CD4-positive, alpha-beta memory T cell (primary cell): Measurements from ENCODE around the gene DHRS3. TPM values are rescaled to one million over a fixed set of nuclear protein-coding genes. Genes with fewer than 3 reads are reported as not detected.

Experiments used
- CTCF ChIA-PET: fragments of 350-600 bp; sonication (Branson Sonifier 250); formaldehyde crosslinking; loops from one replicate; lab custom pipeline; 2021; ENCODE audit warnings: inconsistent platforms; ENCODE audit not compliant: partially characterized antibody; lab: Charles Lee
- POLR2A ChIA-PET: fragments of 350-600 bp; sonication (Branson Sonifier 250); formaldehyde crosslinking; loops from one replicate; lab custom pipeline; 2021; ENCODE audit not compliant: partially characterized antibody; lab: Charles Lee
- DNase-seq, 5 donors: peaks; one replicate each; pipeline versions ENCODE4 v3.0.0 to v3.0.0-alpha.2; 2020 to 2022; ENCODE audit warnings: mixed read lengths in 1 of 5
- H3K27ac ChIP-seq: one replicate; pipeline ENCODE4 v1.7.0; 2013; ENCODE audit warnings: low read depth, low read length
- H3K27me3 ChIP-seq: 2 replicates; pipeline ENCODE4 v1.7.0; 2013; ENCODE audit warnings: mild to moderate bottlenecking, low read length, moderate library complexity; ENCODE audit not compliant: insufficient read depth
- H3K36me3 ChIP-seq: 2 replicates; pipeline ENCODE4 v1.7.0; 2013; ENCODE audit warnings: mild to moderate bottlenecking, low read length, moderate library complexity; ENCODE audit not compliant: insufficient read depth
- H3K4me1 ChIP-seq: 2 replicates; pipeline ENCODE4 v1.7.0; 2013; ENCODE audit warnings: mild to moderate bottlenecking, low read length, moderate library complexity; ENCODE audit not compliant: insufficient read depth
- H3K4me3 ChIP-seq, 2 donors: one replicate each; pipeline ENCODE4 v1.7.0; 2013; ENCODE audit warnings: low read length in 2 of 2, mild to moderate bottlenecking in 1 of 2
- H3K9me3 ChIP-seq, 2 donors: one replicate each; pipeline ENCODE4 v1.7.0; 2013; ENCODE audit warnings: low read length in 2 of 2, control low read depth in 1 of 2; ENCODE audit not compliant: control insufficient read depth in 1 of 2
- H3K27ac Mint-ChIP-seq, 7 donors: one replicate each; pipeline ENCODE4 v1.8.0; 2020 to 2021; ENCODE audit warnings: mixed read lengths in 7 of 7, mild to moderate bottlenecking in 6 of 7, inconsistent platforms in 3 of 7, moderate library complexity in 3 of 7
- H3K27me3 Mint-ChIP-seq, 2 donors: one replicate each; pipeline ENCODE4 v1.8.0; 2020 to 2021; ENCODE audit warnings: mixed read lengths in 2 of 2
- H3K36me3 Mint-ChIP-seq, 2 donors: one replicate each; pipeline ENCODE4 v1.8.0; 2020 to 2021; ENCODE audit warnings: mixed read lengths in 2 of 2, inconsistent platforms in 1 of 2, mild to moderate bottlenecking in 1 of 2
- H3K4me1 Mint-ChIP-seq, 4 donors: one replicate each; pipeline ENCODE4 v1.8.0; 2020 to 2021; ENCODE audit warnings: mixed read lengths in 4 of 4, mild to moderate bottlenecking in 1 of 4
- H3K4me3 Mint-ChIP-seq, 8 donors: one replicate each; pipeline ENCODE4 v1.8.0; 2020 to 2021; ENCODE audit warnings: mixed read lengths in 8 of 8, mild to moderate bottlenecking in 7 of 8, moderate library complexity in 6 of 8, inconsistent platforms in 3 of 8
- H3K9me3 Mint-ChIP-seq, 8 donors: one replicate each; pipeline ENCODE4 v1.8.0; 2020 to 2021; ENCODE audit warnings: mixed read lengths in 8 of 8, mild to moderate bottlenecking in 5 of 8, inconsistent platforms in 3 of 8, moderate library complexity in 1 of 8
- intact Hi-C: fragments of 100-400 bp; cut with micrococcal nuclease; formaldehyde crosslinking; loops from one replicate; pipeline ENCODE4 v1.15.1; 2023
- polyA plus RNA-seq, 2 donors: library from polyadenylated mRNA; unstranded; fragments of 300-500 nt; fragmentation: Illumina TruSeq; gene quantifications; one replicate each; pipeline ENCODE4 v1.2.3, GENCODE V29; 2021
- total RNA-seq, 2 experiments: library from RNA; stranded (reverse); gene quantifications; one replicate each; pipeline ENCODE4 v1.2.3, GENCODE V29; 2021

The DHRS3 gene
- total and polyA plus RNA-seq, 4 experiments from 2014 or later, result 30.1 to 91.8 (median 64.0) TPM

DNA sequence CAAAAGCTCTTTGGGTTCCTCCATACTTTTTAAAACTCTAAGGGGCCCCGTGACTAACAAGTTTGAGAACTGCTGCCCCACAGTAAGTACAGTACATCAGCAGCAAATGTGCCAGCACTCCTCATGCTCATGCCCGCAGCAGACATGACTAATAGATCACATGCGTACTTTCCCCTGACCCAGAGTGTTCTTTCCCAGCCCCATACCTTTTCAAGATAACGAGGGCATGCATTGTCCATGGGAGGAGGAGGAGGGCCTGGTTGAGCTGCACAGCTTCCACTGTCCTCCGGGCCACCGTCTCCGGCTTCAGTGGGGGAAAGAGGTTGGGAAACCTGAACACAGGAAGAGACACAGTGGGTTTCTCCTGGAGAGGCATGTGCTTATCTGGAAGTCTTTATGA, 45.5 kb downstream of the DHRS3 start:
- H3K36me3 ChIP-seq, result peaks cover 15% of the 10 kb centered on the region
- no peak for DNase-seq
- no peak overlapping the region for H3K4me3 Mint-ChIP-seq
- H3K27ac Mint-ChIP-seq, result peak overlapping the region in 2 of 7 donors; percentile 46 to 57
- peaks cover 14 to 59% of the 10 kb centered on the region in 2 donors for H3K36me3 Mint-ChIP-seq
- peaks cover 0 to 3% (median 0%) of the 10 kb centered on the region in 4 donors for H3K4me1 Mint-ChIP-seq
- no peaks in the 10 kb centered on the region for H3K9me3 ChIP-seq
- CTCF ChIA-PET, result interaction anchor here (1.4 kb wide), 1 partner anchor 165 kb away, joined by 5 read pairs; no protein-coding TSS in a partner anchor
- POLR2A ChIA-PET, result no interaction called here
- no peaks in the 10 kb centered on the region for H3K27me3 Mint-ChIP-seq
- H3K9me3 Mint-ChIP-seq, result no peaks in the 10 kb centered on the region
- H3K27me3 ChIP-seq, result no peaks in the 10 kb centered on the region
- H3K4me3 ChIP-seq, result no peak overlapping the region
- no peaks in the 10 kb centered on the region for H3K4me1 ChIP-seq
- no peak overlapping the region for H3K27ac ChIP-seq
- intact Hi-C loops, result no loop called here

- Histone ChIP-seq H3K4me3 (no peak overlapping the region), H3K27me3 (no peaks in the 10 kb centered on the region), H3K9me3 (no peaks in the 10 kb centered on the region), H3K36me3 (peaks cover 21% of the 10 kb centered on the region), H3K27ac (no peak overlapping the region), H3K4me1 (no peaks in the 10 kb centered on the region)
- Mint-ChIP-seq H3K36me3 (peaks cover 16 to 62% of the 10 kb centered on the region in 2 donors), H3K27me3 (no peaks in the 10 kb centered on the region), H3K9me3 (peaks cover 0 to 5% (median 0%) of the 10 kb centered on the region in 8 donors), H3K4me3 (no peak overlapping the region), H3K4me1 (no peaks in the 10 kb centered on the region), H3K27ac (peak overlapping the region in 5 of 7 donors; percentile 16 to 70 (median 64))
- POLR2A ChIA-PET, result no interaction called here
- intact Hi-C loops, result no loop called here
- no peak for DNase-seq
- CTCF ChIA-PET, result no interaction called here
Measured at GRCh38 chr1:12570291-12570690, 47.7 kb downstream of the DHRS3 start.

DNA sequence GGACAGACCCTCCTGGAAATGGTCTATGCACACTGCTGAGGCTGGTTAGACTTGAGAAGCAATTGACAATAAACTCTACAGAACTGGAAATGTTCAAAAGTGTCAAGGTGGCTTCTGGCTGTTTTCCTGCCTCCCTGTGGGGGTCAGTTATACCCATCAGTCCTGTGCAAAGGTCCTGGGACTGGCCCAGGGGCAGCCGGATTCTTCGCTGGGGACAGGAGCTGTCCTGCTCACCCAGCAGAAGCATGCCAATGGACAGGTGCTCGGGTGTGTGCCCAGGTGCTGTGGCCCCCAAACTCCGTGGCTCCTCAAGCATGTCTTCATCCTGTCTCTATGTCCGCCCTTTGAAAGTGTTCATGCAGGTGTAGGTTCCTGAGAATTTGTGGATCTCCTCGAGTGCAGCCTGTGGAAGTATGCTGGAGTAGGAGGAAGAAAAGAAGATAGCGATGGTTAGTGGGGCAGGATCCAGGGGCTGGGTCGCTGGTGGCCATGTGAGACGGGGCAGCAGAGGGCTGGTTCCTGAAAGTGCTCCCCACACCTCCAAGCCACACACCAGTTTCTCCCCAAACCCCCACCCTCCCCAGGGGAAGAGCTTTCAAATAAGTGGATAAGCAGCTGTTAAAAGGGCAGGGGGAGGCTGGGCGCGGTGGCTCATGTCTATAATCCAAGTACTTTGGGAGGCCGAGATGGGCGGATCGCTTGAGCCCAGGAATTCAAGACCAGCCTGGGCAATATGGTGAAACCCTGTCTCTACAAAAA, 49.8 kb downstream of the DHRS3 start:
- H3K27me3 ChIP-seq, result no peaks in the 10 kb centered on the region
- peaks cover 22 to 53% of the 10 kb centered on the region in 2 donors for H3K36me3 Mint-ChIP-seq
- H3K27ac Mint-ChIP-seq, result peak overlapping the region in 3 of 7 donors; percentile 32 to 64 (median 48)
- no peak for DNase-seq
- H3K27ac ChIP-seq, result no peak overlapping the region
- intact Hi-C loops, result no loop called here
- no peaks in the 10 kb centered on the region for H3K4me1 Mint-ChIP-seq
- no peak overlapping the region for H3K4me3 ChIP-seq
- H3K9me3 ChIP-seq, result peaks cover 7% of the 10 kb centered on the region in 2 donors
- H3K27me3 Mint-ChIP-seq, result no peaks in the 10 kb centered on the region
- ChIA-PET POLR2A (no interaction called here), CTCF (no interaction called here)
- peaks cover 0 to 25% (median 13%) of the 10 kb centered on the region in 8 donors for H3K9me3 Mint-ChIP-seq
- H3K4me1 ChIP-seq, result no peaks in the 10 kb centered on the region
- H3K4me3 Mint-ChIP-seq, result no peak overlapping the region
- H3K36me3 ChIP-seq, result peaks cover 13% of the 10 kb centered on the region

DNA sequence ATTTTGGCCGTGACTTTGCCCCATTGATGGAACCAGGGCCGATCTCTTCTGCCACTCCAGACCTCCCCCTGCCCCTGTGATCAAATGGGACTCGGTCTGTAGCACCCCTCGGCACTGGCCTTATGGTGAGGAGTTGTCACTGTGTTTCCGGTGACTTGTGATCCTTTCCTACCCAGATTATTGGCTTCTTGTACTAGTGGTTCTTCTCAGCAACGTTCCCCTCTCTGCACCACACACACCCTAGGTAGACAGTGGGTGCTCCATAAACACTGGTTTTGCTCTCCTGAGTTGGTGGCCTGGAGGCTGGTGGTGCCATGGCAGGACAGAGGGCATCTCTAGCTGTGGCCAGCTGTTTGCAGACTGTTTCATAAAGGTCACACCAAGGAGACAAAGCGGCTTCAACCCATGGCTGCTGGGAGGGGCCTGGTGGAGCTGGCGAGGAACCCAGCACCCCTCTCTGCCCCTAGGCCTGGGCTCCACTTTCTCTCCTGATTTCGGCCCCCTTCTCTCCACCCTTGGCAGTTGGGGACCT, 50.7 kb downstream of the DHRS3 start:
- Mint-ChIP-seq H3K27me3 (no peaks in the 10 kb centered on the region), H3K36me3 (peaks cover 27 to 52% of the 10 kb centered on the region in 2 donors), H3K4me1 (no peaks in the 10 kb centered on the region), H3K4me3 (no peak overlapping the region), H3K9me3 (peaks cover 0 to 33% (median 22%) of the 10 kb centered on the region in 8 donors), H3K27ac (peak overlapping the region in 3 of 7 donors; percentile 32 to 64 (median 36))
- POLR2A ChIA-PET, result no interaction called here
- H3K36me3 ChIP-seq, result peaks cover 6% of the 10 kb centered on the region
- no peak overlapping the region for H3K27ac ChIP-seq
- DNase-seq, result no peak
- H3K4me1 ChIP-seq, result no peaks in the 10 kb centered on the region
- peaks cover 7 to 11% of the 10 kb centered on the region in 2 donors for H3K9me3 ChIP-seq
- intact Hi-C loops, result no loop called here
- no peaks in the 10 kb centered on the region for H3K27me3 ChIP-seq
- H3K4me3 ChIP-seq, result no peak overlapping the region
- CTCF ChIA-PET, result interaction anchor here (1.1 kb wide), 1 partner anchor 112 kb away, joined by 3 read pairs; no protein-coding TSS in a partner anchor

DNA sequence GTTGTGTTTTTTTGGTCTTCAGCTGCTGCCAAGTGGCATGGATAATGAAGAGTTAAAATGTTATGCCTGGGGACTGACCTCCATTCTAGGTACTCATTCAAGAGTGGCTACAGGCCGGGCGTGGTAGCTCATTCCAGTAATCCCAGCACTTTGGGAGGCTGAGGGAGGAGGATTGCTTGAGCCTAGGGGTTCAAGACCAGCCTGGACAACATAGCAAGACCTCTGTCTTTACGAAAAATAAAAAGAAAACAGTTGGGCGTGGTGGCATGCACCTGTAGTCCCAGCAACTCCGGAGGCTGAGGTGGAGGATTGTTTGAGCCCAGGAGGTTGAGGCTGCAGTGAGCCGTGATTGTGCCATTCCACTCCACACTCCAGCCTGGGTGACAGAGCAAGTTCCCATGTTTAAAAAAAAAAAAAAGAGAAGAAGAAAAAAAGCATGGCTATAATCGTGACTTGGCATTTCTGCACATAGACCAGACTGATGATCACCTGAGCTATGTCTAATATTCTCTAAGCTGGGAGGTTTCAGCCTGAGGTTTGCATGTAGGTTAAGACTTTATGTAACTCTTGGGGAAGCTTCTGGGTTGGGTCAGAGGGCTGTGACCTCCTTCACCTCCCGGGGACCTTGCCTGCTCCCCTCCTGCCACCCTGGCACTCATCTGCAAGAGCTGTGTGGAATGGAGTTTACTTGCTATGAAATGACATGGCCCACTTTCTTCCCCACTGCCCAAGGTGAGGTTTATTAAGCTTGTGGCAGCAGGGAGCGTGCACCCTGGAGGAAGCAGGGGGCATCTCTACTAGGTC, 51.3 kb downstream of the DHRS3 start:
- Mint-ChIP-seq H3K9me3 (peaks cover 0 to 39% (median 24%) of the 10 kb centered on the region in 8 donors), H3K27ac (peak overlapping the region in 3 of 7 donors; percentile 14 to 85 (median 64)), H3K4me3 (no peak overlapping the region), H3K36me3 (peaks cover 28 to 47% of the 10 kb centered on the region in 2 donors), H3K4me1 (no peaks in the 10 kb centered on the region), H3K27me3 (no peaks in the 10 kb centered on the region)
- Histone ChIP-seq H3K4me1 (no peaks in the 10 kb centered on the region), H3K27ac (no peak overlapping the region), H3K9me3 (peaks cover 7 to 11% of the 10 kb centered on the region in 2 donors), H3K27me3 (no peaks in the 10 kb centered on the region), H3K36me3 (peaks cover 6% of the 10 kb centered on the region), H3K4me3 (no peak overlapping the region)
- ChIA-PET CTCF (interaction anchor here (1.1 kb wide), 1 partner anchor 111 kb away, joined by 3 read pairs; no protein-coding TSS in a partner anchor), POLR2A (interaction anchor here (0.7 to 1.0 kb wide), 2 partner anchors 16 to 37 kb away, joined by 3 read pairs; no protein-coding TSS in a partner anchor)
- intact Hi-C loops, result no loop called here
- no peak for DNase-seq

DNA sequence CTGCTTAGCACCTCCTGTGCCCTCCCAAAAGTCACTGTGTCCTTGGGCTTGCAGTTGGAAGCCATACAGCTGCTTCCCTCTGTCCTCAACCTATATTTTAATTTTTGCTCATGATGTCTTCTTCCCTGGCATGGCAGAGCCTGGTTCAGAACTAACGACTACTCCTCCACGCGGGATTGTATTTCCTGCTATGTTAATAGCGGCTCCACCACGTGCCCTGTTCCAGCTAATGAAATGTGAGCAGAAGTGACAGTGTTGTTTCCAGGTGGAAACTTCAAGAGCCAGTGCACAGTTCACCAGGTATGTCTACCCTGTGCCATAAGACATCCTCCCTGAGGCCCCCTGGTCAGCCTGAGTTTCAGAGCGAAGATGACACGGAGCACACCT, 52.1 kb downstream of the DHRS3 start:
- ChIA-PET CTCF (no interaction called here), POLR2A (interaction anchor here (1.0 kb wide), 1 partner anchor 38 kb away, joined by 3 read pairs; no protein-coding TSS in a partner anchor)
- Histone ChIP-seq H3K27me3 (no peaks in the 10 kb centered on the region), H3K27ac (no peak overlapping the region), H3K4me1 (no peaks in the 10 kb centered on the region), H3K36me3 (peaks cover 6% of the 10 kb centered on the region), H3K4me3 (no peak overlapping the region), H3K9me3 (peaks cover 7 to 11% of the 10 kb centered on the region in 2 donors)
- peak overlapping the region in 2 of 7 donors; percentile 23 to 64 for H3K27ac Mint-ChIP-seq
- H3K27me3 Mint-ChIP-seq, result no peaks in the 10 kb centered on the region
- peaks cover 0 to 39% (median 24%) of the 10 kb centered on the region in 8 donors for H3K9me3 Mint-ChIP-seq
- peak overlapping the region in 1 of 8 donors; percentile 17 for H3K4me3 Mint-ChIP-seq
- DNase-seq, result no peak
- intact Hi-C loops, result no loop called here
- H3K36me3 Mint-ChIP-seq, result peaks cover 28 to 46% of the 10 kb centered on the region in 2 donors
- H3K4me1 Mint-ChIP-seq, result no peaks in the 10 kb centered on the region
